ENCODE data around the gene EID2.

The EID2 gene

GRCh38 chr19:39498798-39499642 is 40.9 kb downstream of the EID2 start, which contains the start of gene DLL3:
Gene DLL3, plus strand, starts transcription at chr19:39498947. Its CDS starts 28 bp downstream, at chr19:39498975.
- WGBS, 2 donors (ENCODE audit: extremely low coverage in 2 of 2, insufficient read length in 2 of 2, insufficient replicate concordance in 1 of 2), result no CpG with 5 or more reads among the region's 60 CpGs
- Histone ChIP-seq H3K9me3 (replicated peaks in 1 of 2; ENCODE audit: control insufficient read depth in 2 of 2, insufficient read depth in 1 of 2, low read depth in 1 of 2, low read length in 2 of 2) (peaks cover 0 to 4% of the 10 kb centered on the region in 2 donors), H2AK5ac (ENCODE audit: low read depth, low read length) (no peak within 1 kb of the TSS), H3K4me2 (ENCODE audit: insufficient read depth, low read length, poor library complexity, severe bottlenecking) (peak within 1 kb of the TSS; percentile 86), H3K27me3 (ENCODE audit: control insufficient read depth in 3 of 3, insufficient read depth in 3 of 3, low read depth in 1 of 3, low read length in 3 of 3) (peaks cover 11 to 48% (median 32%) of the 10 kb centered on the region in 3 experiments), H3K27ac (replicated peaks; ENCODE audit: low read length) (no peak within 1 kb of the TSS), H2BK12ac (ENCODE audit: low read length) (peak within 1 kb of the TSS; percentile 4), H2AFZ (ENCODE audit: low read length) (peak within 1 kb of the TSS; percentile 85), H3K14ac (ENCODE audit: low read length) (no peak within 1 kb of the TSS), H3K4me1 (ENCODE audit: control insufficient read depth in 2 of 2, insufficient read depth in 1 of 2, low read depth in 1 of 2, low read length in 2 of 2) (peaks cover 7 to 9% of the 10 kb centered on the region in 2 donors), H3K18ac (ENCODE audit: low read length) (peak within 1 kb of the TSS; percentile 76), H3K9ac (ENCODE audit: low read depth, low read length, poor library complexity) (peak within 1 kb of the TSS; percentile 53), H2BK5ac (ENCODE audit: low read length) (no peak within 1 kb of the TSS), H3K23ac (ENCODE audit: low read depth, low read length, poor library complexity) (peak within 1 kb of the TSS; percentile 66), H3K4ac (ENCODE audit: low read length) (no peak within 1 kb of the TSS), H4K8ac (ENCODE audit: low read depth, low read length) (no peak within 1 kb of the TSS), H4K91ac (ENCODE audit: low read depth, low read length, poor library complexity) (no peak within 1 kb of the TSS), H3K36me3 (replicated peaks in 1 of 2; ENCODE audit: control insufficient read depth in 2 of 2, insufficient read depth in 2 of 2, low read length in 2 of 2) (no peaks in the 10 kb centered on the region), H3K79me1 (ENCODE audit: low read depth, low read length) (no peaks in the 10 kb centered on the region), H3K4me3 (ENCODE audit: low read length in 2 of 2) (peak within 1 kb of the TSS; percentile 43 to 72), H2BK120ac (ENCODE audit: low read depth, low read length) (peak within 1 kb of the TSS; percentile 10), H2BK15ac (ENCODE audit: low read length) (peak within 1 kb of the TSS; percentile 19)
- DNase-seq (ENCODE audit: low spot score), result no peak

GRCh38 chr19:39497996-39498797 is 41.8 kb downstream of the EID2 start:
- DNase-seq (ENCODE audit: low spot score), result peak; percentile 60
- H3K79me1 ChIP-seq (ENCODE audit: low read depth, low read length), result no peaks in the 10 kb centered on the region
- H4K91ac ChIP-seq (ENCODE audit: low read depth, low read length, poor library complexity), result no peak overlapping the region
- H2AK5ac ChIP-seq (ENCODE audit: low read depth, low read length), result no peak overlapping the region
- peak overlapping the region; percentile 50 for H3K9ac ChIP-seq (ENCODE audit: low read depth, low read length, poor library complexity)
- H3K4ac ChIP-seq (ENCODE audit: low read length), result no peak overlapping the region
- H3K27me3 ChIP-seq (ENCODE audit: control insufficient read depth in 3 of 3, insufficient read depth in 3 of 3, low read depth in 1 of 3, low read length in 3 of 3), result peaks cover 11 to 39% (median 26%) of the 10 kb centered on the region in 3 experiments
- no peak overlapping the region for H2BK12ac ChIP-seq (ENCODE audit: low read length)
- H2BK5ac ChIP-seq (ENCODE audit: low read length), result no peak overlapping the region
- WGBS, 2 donors (ENCODE audit: extremely low coverage in 2 of 2, insufficient read length in 2 of 2, insufficient replicate concordance in 1 of 2), result no CpG with 5 or more reads among the region's 40 CpGs
- H3K4me3 ChIP-seq (ENCODE audit: low read length in 2 of 2), result peak overlapping the region; percentile 43 to 70
- no peak overlapping the region for H3K27ac ChIP-seq (replicated peaks; ENCODE audit: low read length)
- H3K18ac ChIP-seq (ENCODE audit: low read length), result peak overlapping the region; percentile 76
- H3K4me1 ChIP-seq (ENCODE audit: control insufficient read depth in 2 of 2, insufficient read depth in 1 of 2, low read depth in 1 of 2, low read length in 2 of 2), result peaks cover 7 to 9% of the 10 kb centered on the region in 2 donors
- peak overlapping the region; percentile 86 for H3K4me2 ChIP-seq (ENCODE audit: insufficient read depth, low read length, poor library complexity, severe bottlenecking)
- H3K14ac ChIP-seq (ENCODE audit: low read length), result no peak overlapping the region
- H3K23ac ChIP-seq (ENCODE audit: low read depth, low read length, poor library complexity), result peak overlapping the region; percentile 66
- peak overlapping the region; percentile 5 for H2BK15ac ChIP-seq (ENCODE audit: low read length)
- H2AFZ ChIP-seq (ENCODE audit: low read length), result peak overlapping the region; percentile 85
- H3K36me3 ChIP-seq (replicated peaks in 1 of 2; ENCODE audit: control insufficient read depth in 2 of 2, insufficient read depth in 2 of 2, low read length in 2 of 2), result no peaks in the 10 kb centered on the region
- peaks cover 0 to 4% of the 10 kb centered on the region in 2 donors for H3K9me3 ChIP-seq (replicated peaks in 1 of 2; ENCODE audit: control insufficient read depth in 2 of 2, insufficient read depth in 1 of 2, low read depth in 1 of 2, low read length in 2 of 2)
- H2BK120ac ChIP-seq (ENCODE audit: low read depth, low read length), result peak overlapping the region; percentile 10
- no peak overlapping the region for H4K8ac ChIP-seq (ENCODE audit: low read depth, low read length)

GRCh38 chr19:39497701-39497995 is 42.3 kb downstream of the EID2 start:
- H3K27ac ChIP-seq (replicated peaks; ENCODE audit: low read length), result no peak overlapping the region
- H3K27me3 ChIP-seq (ENCODE audit: control insufficient read depth in 3 of 3, insufficient read depth in 3 of 3, low read depth in 1 of 3, low read length in 3 of 3), result peaks cover 11 to 36% (median 26%) of the 10 kb centered on the region in 3 experiments
- H3K4ac ChIP-seq (ENCODE audit: low read length), result no peak overlapping the region
- H2BK15ac ChIP-seq (ENCODE audit: low read length), result no peak overlapping the region
- H3K9me3 ChIP-seq (replicated peaks in 1 of 2; ENCODE audit: control insufficient read depth in 2 of 2, insufficient read depth in 1 of 2, low read depth in 1 of 2, low read length in 2 of 2), result peaks cover 0 to 3% of the 10 kb centered on the region in 2 donors
- no peak overlapping the region for H4K91ac ChIP-seq (ENCODE audit: low read depth, low read length, poor library complexity)
- H3K4me2 ChIP-seq (ENCODE audit: insufficient read depth, low read length, poor library complexity, severe bottlenecking), result peak overlapping the region; percentile 86
- peak overlapping the region in 1 of 2 donors; percentile 43 for H3K4me3 ChIP-seq (ENCODE audit: low read length in 2 of 2)
- H3K36me3 ChIP-seq (replicated peaks in 1 of 2; ENCODE audit: control insufficient read depth in 2 of 2, insufficient read depth in 2 of 2, low read length in 2 of 2), result no peaks in the 10 kb centered on the region
- no peak overlapping the region for H3K23ac ChIP-seq (ENCODE audit: low read depth, low read length, poor library complexity)
- no peak overlapping the region for H4K8ac ChIP-seq (ENCODE audit: low read depth, low read length)
- no peak overlapping the region for H2AK5ac ChIP-seq (ENCODE audit: low read depth, low read length)
- H2BK5ac ChIP-seq (ENCODE audit: low read length), result no peak overlapping the region
- peaks cover 7 to 9% of the 10 kb centered on the region in 2 donors for H3K4me1 ChIP-seq (ENCODE audit: control insufficient read depth in 2 of 2, insufficient read depth in 1 of 2, low read depth in 1 of 2, low read length in 2 of 2)
- no peaks in the 10 kb centered on the region for H3K79me1 ChIP-seq (ENCODE audit: low read depth, low read length)
- no peak overlapping the region for H3K18ac ChIP-seq (ENCODE audit: low read length)
- whole genome bisulfite sequencing, 2 donors (ENCODE audit: extremely low coverage in 2 of 2, insufficient read length in 2 of 2, insufficient replicate concordance in 1 of 2), result no CpG with 5 or more reads among the region's 7 CpGs
- DNase-seq (ENCODE audit: low spot score), result no peak
- H2BK12ac ChIP-seq (ENCODE audit: low read length), result no peak overlapping the region
- H3K9ac ChIP-seq (ENCODE audit: low read depth, low read length, poor library complexity), result no peak overlapping the region
- H2AFZ ChIP-seq (ENCODE audit: low read length), result peak overlapping the region; percentile 85
- no peak overlapping the region for H2BK120ac ChIP-seq (ENCODE audit: low read depth, low read length)
- H3K14ac ChIP-seq (ENCODE audit: low read length), result no peak overlapping the region

- H3K36me3 ChIP-seq (replicated peaks in 1 of 2; ENCODE audit: control insufficient read depth in 2 of 2, insufficient read depth in 2 of 2, low read length in 2 of 2), result peaks cover 3 to 11% of the 10 kb centered on the region in 2 donors
- H4K8ac ChIP-seq (ENCODE audit: low read depth, low read length), result peak overlapping the region; percentile 6
- no peak overlapping the region for H3K18ac ChIP-seq (ENCODE audit: low read length)
- no peak overlapping the region for H3K4me2 ChIP-seq (ENCODE audit: insufficient read depth, low read length, poor library complexity, severe bottlenecking)
- H3K9ac ChIP-seq (ENCODE audit: low read depth, low read length, poor library complexity), result no peak overlapping the region
- no peak overlapping the region for H2BK15ac ChIP-seq (ENCODE audit: low read length)
- no peak overlapping the region for H2BK12ac ChIP-seq (ENCODE audit: low read length)
- no peak overlapping the region for H2BK120ac ChIP-seq (ENCODE audit: low read depth, low read length)
- H2BK5ac ChIP-seq (ENCODE audit: low read length), result no peak overlapping the region
- H3K14ac ChIP-seq (ENCODE audit: low read length), result no peak overlapping the region
- H3K4me1 ChIP-seq (ENCODE audit: control insufficient read depth in 2 of 2, insufficient read depth in 1 of 2, low read depth in 1 of 2, low read length in 2 of 2), result peaks cover 7 to 9% of the 10 kb centered on the region in 2 donors
- no CpG with 5 or more reads among the region's 5 CpGs for WGBS, 2 donors (ENCODE audit: extremely low coverage in 2 of 2, insufficient read length in 2 of 2, insufficient replicate concordance in 1 of 2)
- H3K9me3 ChIP-seq (replicated peaks in 1 of 2; ENCODE audit: control insufficient read depth in 2 of 2, insufficient read depth in 1 of 2, low read depth in 1 of 2, low read length in 2 of 2), result no peaks in the 10 kb centered on the region
- H3K4me3 ChIP-seq (ENCODE audit: low read length in 2 of 2), result no peak overlapping the region
- no peak overlapping the region for H3K23ac ChIP-seq (ENCODE audit: low read depth, low read length, poor library complexity)
- no peak overlapping the region for H4K91ac ChIP-seq (ENCODE audit: low read depth, low read length, poor library complexity)
- no peak for DNase-seq (ENCODE audit: low spot score)
- H3K79me1 ChIP-seq (ENCODE audit: low read depth, low read length), result no peaks in the 10 kb centered on the region
- H3K27ac ChIP-seq (replicated peaks; ENCODE audit: low read length), result no peak overlapping the region
- peaks cover 11 to 28% (median 26%) of the 10 kb centered on the region in 3 experiments for H3K27me3 ChIP-seq (ENCODE audit: control insufficient read depth in 3 of 3, insufficient read depth in 3 of 3, low read depth in 1 of 3, low read length in 3 of 3)
- H2AK5ac ChIP-seq (ENCODE audit: low read depth, low read length), result no peak overlapping the region
- H2AFZ ChIP-seq (ENCODE audit: low read length), result no peak overlapping the region
- no peak overlapping the region for H3K4ac ChIP-seq (ENCODE audit: low read length)
Measured at GRCh38 chr19:39496063-39496462, 43.9 kb downstream of the EID2 start.
